Breast epithelium (tissue), 4 donors: ENCODE results near the gene PKNOX2. TPM values are rescaled to one million over a fixed set of nuclear protein-coding genes. Genes with fewer than 3 reads are reported as not detected.

Source experiments
- DNase-seq, 2 donors: peaks; one replicate each; pipeline ENCODE4 v3.0.0-alpha.2; 2019; ENCODE audit warnings: low spot score in 2 of 2
- H3K27ac ChIP-seq, 2 donors: fragments of 200-600 bp; sonication (generic) in 1 of 2; one replicate each; pipeline ENCODE4 v1.5.1; 2016 to 2019; ENCODE audit warnings: mild to moderate bottlenecking in 1 of 2
- H3K27me3 ChIP-seq, 2 donors: fragments of 200-600 bp; sonication (generic) in 1 of 2; one replicate each; pipeline versions ENCODE4 v1.5.1 to v1.6.0; 2017 to 2019; ENCODE audit warnings: control low read depth in 1 of 2, mild to moderate bottlenecking in 1 of 2
- H3K36me3 ChIP-seq: fragments of 200-600 bp; one replicate; pipeline ENCODE4 v1.5.1; 2019
- H3K4me1 ChIP-seq, 2 donors: fragments of 200-600 bp; sonication (generic); one replicate each; pipeline ENCODE4 v1.5.1; 2016 to 2019; ENCODE audit warnings: control low read depth in 1 of 2
- H3K4me3 ChIP-seq, 3 donors: fragments of 200-600 bp; sonication (generic); 1 replicate in 2 of 3; 2 replicates in 1 of 3; pipeline ENCODE4 v1.5.1; 2016 to 2019; ENCODE audit warnings: mild to moderate bottlenecking in 3 of 3, moderate library complexity in 2 of 3
- H3K9me3 ChIP-seq, 2 donors: fragments of 200-600 bp; sonication (generic) in 1 of 2; one replicate each; pipeline ENCODE4 v1.5.1; 2016 to 2019; ENCODE audit warnings: control low read depth in 1 of 2
- CTCF ChIP-seq, 3 donors: fragments of 450-650 bp; IDR thresholded peaks; one replicate each; pipeline ENCODE4 v1.5.1; 2016 to 2017; ENCODE audit warnings: antibody characterized with exemption in 3 of 3, mild to moderate bottlenecking in 3 of 3, moderate library complexity in 3 of 3
- POLR2A ChIP-seq: fragments of 450-650 bp; IDR thresholded peaks from one replicate; pipeline ENCODE4 v1.6.1; 2016; ENCODE audit warnings: antibody characterized with exemption, mild to moderate bottlenecking, moderate library complexity
- POLR2AphosphoS5 ChIP-seq, 3 donors: sonication (generic); formaldehyde crosslinking; IDR thresholded peaks; one replicate each; pipeline ENCODE4 v1.6.1; 2017; ENCODE audit warnings: antibody characterized with exemption in 3 of 3
- intact Hi-C: fragments of 100-400 bp; cut with DNase I; formaldehyde crosslinking; loops from one replicate; pipeline ENCODE4 v1.15.1; 2023; ENCODE audit warnings: low total_unique reads
- total RNA-seq, 3 donors: library from RNA; depleted of rRNA; stranded (reverse); fragments of >200 nt; gene quantifications; one replicate each; pipeline ENCODE4 v1.1.0, GENCODE V29; 2016

Gene PKNOX2
- total RNA-seq, 3 donors from 2014 or later = 0.32 to 1.0 (median 0.66) TPM

- TF ChIP-seq POLR2AphosphoS5 (IDR thresholded peaks at IDR 0.05) (no peak), POLR2A (no peak), CTCF (IDR thresholded peaks at IDR 0.05) (no peak)
- H3K36me3 ChIP-seq = no peaks in the 10 kb centered on the region
- no peaks in the 10 kb centered on the region for H3K9me3 ChIP-seq
- no peak overlapping the region for H3K4me3 ChIP-seq
- peak overlapping the region in 1 of 2 donors; percentile 48 for H3K27ac ChIP-seq
- intact Hi-C loops = no loop called here
- H3K27me3 ChIP-seq = no peaks in the 10 kb centered on the region
- H3K4me1 ChIP-seq = no peaks in the 10 kb centered on the region
- DNase-seq = no peak
Observed at GRCh38 chr11:125300791-125301218, 136.3 kb downstream of the PKNOX2 start.

- Histone ChIP-seq H3K36me3 (no peaks in the 10 kb centered on the region), H3K27me3 (no peaks in the 10 kb centered on the region), H3K9me3 (no peaks in the 10 kb centered on the region), H3K4me3 (no peak overlapping the region), H3K4me1 (no peaks in the 10 kb centered on the region), H3K27ac (peak overlapping the region in 1 of 2 donors; percentile 48)
- TF ChIP-seq POLR2A = no peak
- no peak for TF ChIP-seq POLR2AphosphoS5 (IDR thresholded peaks at IDR 0.05)
- TF ChIP-seq CTCF (IDR thresholded peaks at IDR 0.05) = no peak
- intact Hi-C loops = no loop called here
- DNase-seq = no peak
Observed at GRCh38 chr11:125301346-125301745, 136.8 kb downstream of the PKNOX2 start.

- no peaks in the 10 kb centered on the region for H3K27me3 ChIP-seq
- intact Hi-C loops = no loop called here
Observed at GRCh38 chr11:125303186-125303585, 138.6 kb downstream of the PKNOX2 start.

GRCh38 chr11:125303694-125304093 is 139.1 kb downstream of the PKNOX2 start:
- H3K4me3 ChIP-seq = no peak overlapping the region
- intact Hi-C loops = no loop called here
- H3K27ac ChIP-seq = no peak overlapping the region
- no peaks in the 10 kb centered on the region for H3K9me3 ChIP-seq
- H3K4me1 ChIP-seq = no peaks in the 10 kb centered on the region
- H3K27me3 ChIP-seq = no peaks in the 10 kb centered on the region
- H3K36me3 ChIP-seq = no peaks in the 10 kb centered on the region
- TF ChIP-seq POLR2AphosphoS5 (IDR thresholded peaks at IDR 0.05) = no peak
- no peak for TF ChIP-seq CTCF (IDR thresholded peaks at IDR 0.05)
- no peak for DNase-seq

More at GRCh38 chr11:125303186-125303585, 138.6 kb downstream of the PKNOX2 start:
- Histone ChIP-seq H3K4me1 (no peaks in the 10 kb centered on the region), H3K27ac (no peak overlapping the region), H3K36me3 (no peaks in the 10 kb centered on the region), H3K9me3 (no peaks in the 10 kb centered on the region), H3K4me3 (no peak overlapping the region)
- TF ChIP-seq CTCF (IDR thresholded peaks at IDR 0.05) = no peak
- TF ChIP-seq POLR2AphosphoS5 (IDR thresholded peaks at IDR 0.05) = no peak
- TF ChIP-seq POLR2A = no peak
- DNase-seq = no peak

GRCh38 chr11:125304136-125304535 is 139.6 kb downstream of the PKNOX2 start:
- no peak overlapping the region for H3K27ac ChIP-seq
- TF ChIP-seq POLR2A (no peak), CTCF (IDR thresholded peaks at IDR 0.05) (no peak), POLR2AphosphoS5 (IDR thresholded peaks at IDR 0.05) (no peak)

More at GRCh38 chr11:125304136-125304535, 139.6 kb downstream of the PKNOX2 start:
- DNase-seq = no peak
- Histone ChIP-seq H3K36me3 (no peaks in the 10 kb centered on the region), H3K4me3 (no peak overlapping the region), H3K9me3 (no peaks in the 10 kb centered on the region), H3K27me3 (no peaks in the 10 kb centered on the region), H3K4me1 (no peaks in the 10 kb centered on the region)
- intact Hi-C loops = no loop called here
